Esophagus (tissue), 2 donors: Measurements from ENCODE around the gene HAPLN2. TPM values are rescaled to one million over a fixed set of nuclear protein-coding genes. Genes with fewer than 3 reads are reported as not detected.

Experiments used
- H3K27ac ChIP-seq, 2 donors: one replicate each; pipeline ENCODE4 v1.5.1; 2013; ENCODE audit warnings: low read depth in 2 of 2, mild to moderate bottlenecking in 2 of 2, inconsistent platforms in 1 of 2, low read length in 1 of 2, moderate library complexity in 1 of 2
- H3K27me3 ChIP-seq, 2 donors: one replicate each; pipeline ENCODE4 v1.6.1; 2013; ENCODE audit warnings: low read length in 2 of 2, control low read depth in 1 of 2, mild to moderate bottlenecking in 1 of 2; ENCODE audit not compliant: insufficient read depth in 2 of 2, control insufficient read depth in 1 of 2
- H3K36me3 ChIP-seq, 2 donors: one replicate each; pipeline ENCODE4 v1.6.1; 2013; ENCODE audit warnings: low read length in 1 of 2; ENCODE audit not compliant: control insufficient read depth in 2 of 2, insufficient read depth in 2 of 2
- H3K4me1 ChIP-seq, 2 donors: one replicate each; pipeline ENCODE4 v1.6.1; 2013; ENCODE audit warnings: low read length in 1 of 2; ENCODE audit not compliant: control insufficient read depth in 2 of 2, insufficient read depth in 2 of 2
- H3K4me3 ChIP-seq, 2 donors: one replicate each; pipeline ENCODE4 v1.5.1; 2013; ENCODE audit warnings: low read length in 2 of 2, mild to moderate bottlenecking in 2 of 2, low read depth in 1 of 2, moderate library complexity in 1 of 2
- H3K9me3 ChIP-seq, 2 donors: one replicate each; pipeline ENCODE4 v1.6.1; 2013; ENCODE audit warnings: mild to moderate bottlenecking in 2 of 2, low read depth in 1 of 2, low read length in 1 of 2, moderate library complexity in 1 of 2; ENCODE audit not compliant: control insufficient read depth in 2 of 2, insufficient read depth in 1 of 2
- WGBS, 2 donors: extraction: QIAGEN DNeasy Blood & Tissue Kit; methylation state at CpG; one replicate each; pipeline ENCODE4 v1.1.7; 2013; 5-methylcytosine and 5-hydroxymethylcytosine counted together
- polyA plus RNA-seq, 2 donors: library from polyadenylated mRNA; stranded (reverse); fragments of 200-250 nt; gene quantifications; one replicate each; pipeline ENCODE4 v1.2.3, GENCODE V29; 2013
- donor health status: healthy with polysubstance abuse.
- donor health status: Bipolar disorder and iron deficiency.

Gene HAPLN2
- polyA plus RNA-seq, 2 donors: 0.14 to 0.28 TPM

- no peaks in the 10 kb centered on the region for H3K36me3 ChIP-seq
- H3K27ac ChIP-seq: peak overlapping the region; percentile 35 to 57
- H3K4me1 ChIP-seq: peaks cover 8 to 22% of the 10 kb centered on the region in 2 donors
Measured at GRCh38 chr1:156664046-156664766, 45.0 kb downstream of the HAPLN2 start.

GRCh38 chr1:156664767-156665411 lies 45.7 kb downstream of the HAPLN2 start:
- no peaks in the 10 kb centered on the region for H3K36me3 ChIP-seq
- no peaks in the 10 kb centered on the region for H3K9me3 ChIP-seq
- no peaks in the 10 kb centered on the region for H3K27me3 ChIP-seq
- no peak overlapping the region for H3K4me3 ChIP-seq
- peak overlapping the region; percentile 35 to 57 for H3K27ac ChIP-seq
- WGBS, 2 donors: 31 to 34% methylated on average over 16 of the region's 16 CpGs
- peaks cover 8 to 17% of the 10 kb centered on the region in 2 donors for H3K4me1 ChIP-seq

More at GRCh38 chr1:156664046-156664766, 45.0 kb downstream of the HAPLN2 start:
- H3K27me3 ChIP-seq: no peaks in the 10 kb centered on the region
- WGBS, 2 donors: 57 to 60% methylated on average over 5 of the region's 5 CpGs
- H3K9me3 ChIP-seq: no peaks in the 10 kb centered on the region
- no peak overlapping the region for H3K4me3 ChIP-seq

- 48 to 61% methylated on average over 3 of the region's 3 CpGs for WGBS, 2 donors
- H3K27me3 ChIP-seq: no peaks in the 10 kb centered on the region
- H3K36me3 ChIP-seq: no peaks in the 10 kb centered on the region
- H3K27ac ChIP-seq: peak overlapping the region; percentile 32 to 45
- H3K9me3 ChIP-seq: no peaks in the 10 kb centered on the region
- peaks cover 8 to 13% of the 10 kb centered on the region in 2 donors for H3K4me1 ChIP-seq
- no peak overlapping the region for H3K4me3 ChIP-seq
Measured at GRCh38 chr1:156665539-156665938, 46.3 kb downstream of the HAPLN2 start.

- Histone ChIP-seq H3K4me3 (no peak overlapping the region), H3K9me3 (no peaks in the 10 kb centered on the region), H3K27me3 (no peaks in the 10 kb centered on the region), H3K36me3 (no peaks in the 10 kb centered on the region), H3K27ac (peak overlapping the region; percentile 44 to 53), H3K4me1 (peaks cover 4 to 6% of the 10 kb centered on the region in 2 donors)
- WGBS, 2 donors: 81 to 82% methylated on average over 9 of the region's 9 CpGs
Measured at GRCh38 chr1:156666862-156667609, 47.8 kb downstream of the HAPLN2 start.

GRCh38 chr1:156667610-156667967 lies 48.4 kb downstream of the HAPLN2 start:
- Histone ChIP-seq H3K27me3 (no peaks in the 10 kb centered on the region), H3K36me3 (no peaks in the 10 kb centered on the region), H3K9me3 (no peaks in the 10 kb centered on the region), H3K4me1 (peaks cover 2 to 4% of the 10 kb centered on the region in 2 donors), H3K27ac (peak overlapping the region; percentile 53 to 71), H3K4me3 (no peak overlapping the region)
- 46 to 49% methylated on average over 5 of the region's 5 CpGs for WGBS, 2 donors

GRCh38 chr1:156667968-156668709 lies 48.9 kb downstream of the HAPLN2 start:
- no peaks in the 10 kb centered on the region for H3K9me3 ChIP-seq
- WGBS, 2 donors: 76 to 81% methylated on average over 9 of the region's 9 CpGs
- no peaks in the 10 kb centered on the region for H3K27me3 ChIP-seq
- H3K4me3 ChIP-seq: no peak overlapping the region
- peaks cover 2 to 4% of the 10 kb centered on the region in 2 donors for H3K4me1 ChIP-seq
- H3K27ac ChIP-seq: peak overlapping the region; percentile 53 to 71
- H3K36me3 ChIP-seq: no peaks in the 10 kb centered on the region

- H3K9me3 ChIP-seq: no peaks in the 10 kb centered on the region
- no peak overlapping the region for H3K4me3 ChIP-seq
- H3K4me1 ChIP-seq: peaks cover 2 to 4% of the 10 kb centered on the region in 2 donors
- H3K27ac ChIP-seq: peak overlapping the region; percentile 34 to 53
- H3K27me3 ChIP-seq: no peaks in the 10 kb centered on the region
- H3K36me3 ChIP-seq: no peaks in the 10 kb centered on the region
- 85 to 90% methylated on average over 17 of the region's 17 CpGs for WGBS, 2 donors
Measured at GRCh38 chr1:156668801-156669637, 49.8 kb downstream of the HAPLN2 start.

- H3K4me1 ChIP-seq: peaks cover 2 to 4% of the 10 kb centered on the region in 2 donors
- no peak overlapping the region for H3K4me3 ChIP-seq
- H3K27ac ChIP-seq: no peak overlapping the region
- no peaks in the 10 kb centered on the region for H3K36me3 ChIP-seq
- H3K9me3 ChIP-seq: no peaks in the 10 kb centered on the region
- H3K27me3 ChIP-seq: no peaks in the 10 kb centered on the region
- 58 to 62% methylated on average over 5 of the region's 5 CpGs for WGBS, 2 donors
Measured at GRCh38 chr1:156669794-156670193, 50.6 kb downstream of the HAPLN2 start.
